ENCODE measurements around the gene VDAC1.
"Not testable (repeated sequence)": the region's sequence is repeated elsewhere in the genome, so short reads cannot be mapped to it uniquely, and the experiment has no call there.

Gene VDAC1

GRCh38 chr5:133995341-133995740, 9.4 kb downstream of the VDAC1 start:
- no peak for DNase-seq (ENCODE audit: low read depth in 2 of 2)

DNA sequence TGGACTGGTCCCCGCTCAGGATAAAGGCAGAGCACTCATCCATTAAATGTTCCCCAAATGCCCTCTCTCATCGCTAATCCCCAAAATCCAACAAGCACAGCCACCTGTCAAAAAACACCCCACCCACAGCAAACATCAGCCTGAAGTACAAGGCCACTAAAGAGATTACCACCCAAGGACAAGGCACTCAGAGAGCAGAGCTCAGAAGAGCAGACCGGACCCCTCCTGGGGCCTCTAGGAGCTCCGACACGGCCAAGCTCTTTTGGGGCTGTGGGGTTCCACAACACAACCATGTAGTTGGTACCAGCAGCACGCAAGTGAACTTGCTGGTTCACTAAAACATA, 9.8 kb downstream of the VDAC1 start:
- no peak for DNase-seq (ENCODE audit: low read depth in 2 of 2)

GRCh38 chr5:133994297-133994989, 10.3 kb downstream of the VDAC1 start:
- no peak for DNase-seq (ENCODE audit: low read depth in 2 of 2)

- DNase-seq (ENCODE audit: low read depth in 2 of 2): no peak
Observed at GRCh38 chr5:133993185-133993936, 11.4 kb downstream of the VDAC1 start.

DNA sequence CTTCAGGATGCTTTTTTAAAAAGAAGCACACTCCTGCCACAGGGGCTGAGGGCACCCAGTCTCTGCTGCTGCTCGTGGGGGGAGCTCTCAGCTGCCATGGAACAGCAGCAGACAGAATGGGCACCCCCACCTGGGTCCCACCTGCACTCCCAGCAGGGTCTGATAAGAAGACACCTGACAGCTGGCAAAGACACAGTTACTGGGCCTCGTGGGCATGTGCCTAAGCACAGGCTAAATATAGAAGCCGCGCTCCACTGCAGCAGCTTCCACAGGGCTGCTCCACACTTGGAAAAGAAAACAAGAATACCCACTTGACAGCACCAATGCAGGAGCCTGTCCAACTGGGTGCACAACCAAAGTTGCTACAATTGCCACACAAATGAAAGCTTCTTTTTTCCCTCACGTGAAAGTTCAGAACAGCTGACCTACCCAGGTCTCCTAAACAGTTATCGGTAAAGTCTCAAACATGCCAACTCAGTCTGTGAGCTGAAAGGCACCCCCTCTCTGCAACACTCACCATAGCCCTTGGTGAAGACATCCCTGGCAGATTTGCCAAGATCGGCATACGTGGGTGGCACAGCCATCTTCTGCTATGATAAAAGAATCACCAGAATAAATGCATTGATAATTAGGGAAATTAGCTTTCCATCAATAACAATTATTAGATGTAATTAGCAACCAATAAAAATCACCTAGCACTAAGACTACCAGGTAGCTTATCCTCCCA, 12.2 kb downstream of the VDAC1 start:
- DNase-seq (ENCODE audit: low read depth in 2 of 2): no peak

DNA sequence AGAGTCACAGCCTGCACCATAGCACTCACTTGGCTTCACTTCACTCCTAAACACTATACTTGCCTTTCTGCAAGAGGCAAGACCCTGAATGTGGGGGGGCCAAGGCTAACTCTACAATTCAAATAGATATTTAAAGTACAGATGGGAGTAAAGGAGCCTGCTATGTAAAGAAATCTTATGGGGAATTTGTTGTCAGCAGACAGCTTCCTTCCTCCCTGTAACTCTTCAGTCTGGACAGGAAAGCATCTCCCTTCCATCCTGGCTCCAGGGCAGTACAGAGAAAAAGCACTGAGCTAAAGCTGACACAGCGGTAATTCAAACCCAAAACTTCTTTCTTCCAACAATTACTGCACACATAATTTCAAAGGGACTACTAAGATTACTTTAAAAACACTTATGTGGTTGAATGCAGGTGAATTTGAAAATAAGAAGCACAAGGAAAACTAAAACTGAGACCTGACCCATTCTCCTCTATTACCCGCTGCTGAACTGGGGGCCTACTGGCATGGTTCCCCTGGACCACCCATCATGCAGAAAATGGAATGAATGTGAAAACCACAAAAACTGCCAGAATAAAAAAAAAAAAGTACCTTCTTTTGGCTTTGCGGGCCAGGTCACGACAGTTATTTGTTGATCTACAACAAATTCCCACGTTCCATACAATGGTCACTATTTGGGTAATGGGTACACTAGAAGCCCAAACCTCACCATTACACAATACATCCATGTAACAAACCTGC, 13.4 kb downstream of the VDAC1 start:
- no peak for DNase-seq (ENCODE audit: low read depth in 2 of 2)

DNA sequence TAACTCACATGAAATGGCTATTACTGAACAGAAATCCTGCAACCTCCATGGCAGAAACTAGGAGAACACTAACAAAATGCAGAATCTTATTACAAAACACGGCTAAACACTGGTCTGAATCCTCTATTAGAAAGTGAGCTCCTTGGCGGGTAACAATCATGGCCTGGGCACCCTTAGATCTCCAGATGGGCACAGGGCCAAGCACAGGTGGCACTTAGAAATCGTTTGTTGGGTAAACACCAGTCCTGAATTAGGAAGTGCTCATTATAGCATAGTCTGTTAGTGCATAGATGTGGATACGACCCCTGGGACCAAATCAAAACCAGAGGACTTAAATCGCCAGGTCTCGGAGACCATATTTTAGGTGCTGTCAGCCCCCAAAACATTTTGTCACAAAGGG, 14.4 kb downstream of the VDAC1 start:
- no peak for DNase-seq (ENCODE audit: low read depth in 2 of 2)

GRCh38 chr5:133985540-133986180, 19.1 kb downstream of the VDAC1 start:
- DNase-seq (ENCODE audit: low read depth in 2 of 2): no peak

DNA sequence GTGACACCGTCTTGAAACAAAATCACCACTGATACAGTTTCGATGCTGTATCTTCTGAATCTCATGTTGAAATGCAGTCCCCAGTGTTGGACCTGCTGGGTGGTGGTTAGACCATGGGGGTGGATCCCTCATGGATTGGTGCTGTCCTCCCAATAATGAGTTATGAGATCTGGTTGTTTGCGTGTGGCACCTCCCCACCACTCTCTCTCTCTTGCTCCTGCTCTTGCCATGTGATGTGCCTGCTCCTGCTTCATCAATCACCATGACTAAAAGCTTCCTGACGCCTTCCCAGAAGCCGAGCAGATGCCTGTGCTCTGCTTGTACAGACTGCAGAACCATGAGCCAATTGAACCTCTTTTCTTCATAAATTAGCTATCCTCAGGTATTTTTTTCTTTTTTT, 21.1 kb downstream of the VDAC1 start:
- DNase-seq (ENCODE audit: low read depth in 2 of 2): no peak

DNA sequence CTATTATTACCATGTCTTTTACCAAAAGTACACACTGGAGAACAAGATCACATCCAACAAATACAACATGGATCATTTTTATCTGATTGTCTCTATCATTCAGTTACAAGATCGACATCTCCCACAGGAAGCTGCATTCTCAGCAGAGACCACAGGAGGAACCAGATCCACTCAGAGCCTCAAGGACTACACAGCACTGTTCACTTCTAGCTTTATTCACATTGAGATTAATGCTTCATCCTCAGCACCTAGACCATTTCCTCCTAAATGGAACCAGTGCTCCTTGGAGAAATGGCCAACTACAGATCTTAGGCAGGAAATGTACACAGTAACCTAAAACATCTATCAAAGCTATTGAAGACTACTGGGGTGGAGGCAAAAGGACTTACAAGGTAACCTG, 23.1 kb downstream of the VDAC1 start:
- DNase-seq (ENCODE audit: low read depth in 2 of 2): no peak

GRCh38 chr5:133980652-133981051, 24.1 kb downstream of the VDAC1 start:
- no peak for DNase-seq (ENCODE audit: low read depth in 2 of 2)

- DNase-seq (ENCODE audit: low read depth in 2 of 2): no peak
Observed at GRCh38 chr5:133978943-133979342, 25.8 kb downstream of the VDAC1 start.

GRCh38 chr5:133977858-133978257, 26.9 kb downstream of the VDAC1 start:
- no peak for DNase-seq (ENCODE audit: low read depth in 2 of 2)

DNA sequence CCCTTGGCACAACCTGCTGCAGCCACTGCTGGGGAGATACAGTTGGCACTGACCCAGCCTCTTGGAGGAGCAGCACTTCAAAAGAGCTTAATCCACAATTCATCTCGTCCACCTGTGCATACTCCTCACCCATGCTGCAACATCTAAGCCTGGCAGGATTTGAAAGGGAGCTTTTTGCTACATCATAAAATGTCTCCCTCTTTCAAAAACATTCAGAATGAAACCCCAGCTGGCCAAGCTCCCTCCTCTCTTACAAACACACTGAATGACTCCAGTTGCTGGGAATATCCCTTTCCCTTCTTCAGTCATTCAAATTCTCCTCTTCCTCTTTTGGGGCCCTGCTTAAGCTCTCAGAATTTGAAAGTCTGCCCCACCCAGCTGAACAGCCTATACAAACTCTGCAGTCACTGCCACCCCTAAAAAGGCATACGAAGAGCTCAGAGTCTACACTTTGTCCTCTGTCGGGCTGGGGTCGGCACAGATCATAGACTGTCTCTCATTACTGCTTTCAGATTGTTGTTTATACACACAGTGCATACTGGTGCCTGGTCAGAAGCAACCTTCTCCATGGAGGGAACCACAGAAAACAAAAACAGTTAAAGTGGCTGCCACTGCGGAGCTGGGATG, 27.5 kb downstream of the VDAC1 start:
- no peak for DNase-seq (ENCODE audit: low read depth in 2 of 2)

- DNase-seq (ENCODE audit: low read depth in 2 of 2): not testable (repeated sequence)
Observed at GRCh38 chr5:133975546-133975945, 29.2 kb downstream of the VDAC1 start.

- no peak for DNase-seq (ENCODE audit: low read depth in 2 of 2)
Observed at GRCh38 chr5:133974142-133974541, 30.6 kb downstream of the VDAC1 start.

- DNase-seq (ENCODE audit: low read depth in 2 of 2): no peak
Observed at GRCh38 chr5:133970325-133970909, 34.4 kb downstream of the VDAC1 start.

DNA sequence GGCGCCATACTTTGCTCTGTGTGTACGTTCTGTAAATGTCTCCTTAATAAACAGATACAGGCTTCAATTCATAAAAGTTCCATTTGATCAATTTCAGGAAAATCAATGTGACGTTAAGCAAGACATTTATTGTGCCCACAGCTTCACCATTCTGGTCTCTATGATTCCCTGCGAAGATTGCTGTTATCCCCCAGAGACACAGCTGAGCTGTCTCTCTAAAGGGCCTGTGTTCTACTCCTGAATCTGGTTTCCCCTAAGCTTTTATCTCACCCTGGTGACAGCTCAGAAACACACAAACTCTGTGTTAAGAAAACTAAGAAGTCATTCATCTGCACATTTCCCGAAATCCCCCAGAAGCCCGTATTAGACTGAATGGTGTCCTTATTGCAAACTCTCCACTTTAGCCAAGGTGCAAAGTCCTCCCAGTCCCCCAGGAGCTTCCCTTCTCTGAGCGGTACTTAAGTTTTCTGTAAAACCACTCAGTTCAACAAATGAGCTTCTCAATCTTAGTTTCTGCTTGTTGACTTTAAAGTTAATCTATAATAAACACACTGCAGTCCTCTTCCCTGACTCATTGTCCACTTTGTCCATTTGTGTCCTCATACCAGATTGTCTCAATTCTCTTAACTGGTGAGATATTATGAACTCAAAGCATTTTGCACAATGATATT, 35.0 kb downstream of the VDAC1 start:
- DNase-seq (ENCODE audit: low read depth in 2 of 2): no peak

DNA sequence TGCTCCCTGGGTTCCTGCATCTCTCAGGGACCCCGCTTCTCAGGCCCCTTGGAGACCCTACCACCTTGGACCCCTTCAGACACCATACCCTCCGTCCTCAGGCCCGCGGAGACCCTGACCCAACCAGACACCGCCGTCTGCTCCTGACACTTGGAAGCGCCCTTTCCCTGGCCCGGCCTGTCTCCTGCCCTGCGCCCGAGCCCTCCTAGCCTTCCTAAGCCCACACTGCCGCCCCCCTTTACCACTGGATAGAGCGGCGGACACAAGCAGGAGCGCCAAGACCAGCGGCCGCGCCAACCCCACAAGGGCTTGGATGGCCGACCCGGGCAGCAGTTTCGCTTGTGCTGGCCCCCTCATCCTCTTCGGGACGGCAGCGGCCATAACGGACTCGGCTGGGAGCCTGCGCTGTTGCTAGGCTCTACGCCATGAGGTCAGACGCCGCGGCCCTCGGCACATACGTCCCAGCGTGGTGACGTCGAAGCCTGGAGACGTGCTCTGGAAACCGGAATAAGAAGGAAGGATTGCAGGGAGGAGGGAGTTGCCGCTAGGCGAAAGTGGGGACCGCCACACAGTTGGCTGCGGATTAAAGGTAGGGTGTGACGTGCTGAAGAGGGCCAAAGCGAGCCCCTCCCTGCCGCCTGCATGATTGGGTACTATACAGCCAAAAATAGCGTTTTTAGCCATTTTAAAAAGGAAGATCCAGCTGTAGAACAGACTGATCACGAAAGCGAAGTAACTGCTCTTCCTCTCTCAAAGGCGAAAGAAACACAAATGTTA, 36.4 kb downstream of the VDAC1 start, which contains the start of gene C5orf15:
Gene C5orf15, minus strand, starts transcription at position 422 of the 777 bp plus-strand sequence. Its CDS starts 41 bp downstream, at position 381.
- peak; percentile 90 to 91 for DNase-seq (ENCODE audit: low read depth in 2 of 2)
